Fibroblast of upper back skin (primary cell): ENCODE data around the gene IER5L.
A peak's percentile ranks its signal among the peaks of the same experiment; 100 is the strongest.

ENCODE experiments used
- DNase-seq: peaks from one replicate; pipeline ENCODE4 v3.0.0-alpha.2; 2013

The IER5L gene

DNA sequence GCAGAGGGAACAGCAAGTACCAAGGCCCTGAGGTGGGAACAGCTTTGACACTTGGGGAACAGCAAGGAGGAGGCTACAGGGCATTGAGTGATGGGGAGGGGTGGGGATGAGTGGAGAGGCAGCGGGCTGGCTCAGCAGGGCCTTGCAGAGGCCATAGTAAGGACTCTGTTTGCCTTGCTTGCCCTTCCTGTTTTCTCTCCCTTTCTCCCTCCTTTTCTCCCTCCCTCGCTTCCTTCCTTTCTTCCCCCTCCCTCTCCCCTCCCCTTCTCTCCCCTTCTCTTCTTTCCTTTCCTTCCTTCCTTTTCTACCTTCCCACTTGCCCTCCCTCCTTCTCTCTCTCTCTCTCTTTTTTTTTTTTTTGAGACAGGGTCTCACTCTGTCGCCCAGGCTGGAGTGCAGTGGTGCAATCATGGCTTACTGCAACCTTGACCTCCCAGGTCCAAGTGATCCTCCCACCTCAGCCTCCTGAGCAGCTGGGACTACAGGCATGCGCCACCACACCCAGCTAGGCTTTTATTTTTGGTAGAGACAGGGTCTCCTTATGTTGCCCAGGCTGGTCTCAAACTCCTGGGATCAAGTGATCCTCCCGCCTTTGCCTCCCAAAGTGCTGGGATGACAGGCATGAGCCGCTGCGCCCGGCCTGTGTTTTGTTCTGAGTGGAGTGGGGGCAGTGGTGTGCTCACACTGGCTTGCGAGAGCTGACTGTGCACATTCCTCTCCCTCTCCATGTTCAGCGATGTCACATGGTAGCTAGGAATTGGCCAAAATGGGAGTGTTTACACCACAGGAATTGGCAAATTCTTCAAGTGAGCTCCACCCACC, 17.1 kb downstream of the IER5L start:
- DNase-seq, result peak; percentile 62

DNA sequence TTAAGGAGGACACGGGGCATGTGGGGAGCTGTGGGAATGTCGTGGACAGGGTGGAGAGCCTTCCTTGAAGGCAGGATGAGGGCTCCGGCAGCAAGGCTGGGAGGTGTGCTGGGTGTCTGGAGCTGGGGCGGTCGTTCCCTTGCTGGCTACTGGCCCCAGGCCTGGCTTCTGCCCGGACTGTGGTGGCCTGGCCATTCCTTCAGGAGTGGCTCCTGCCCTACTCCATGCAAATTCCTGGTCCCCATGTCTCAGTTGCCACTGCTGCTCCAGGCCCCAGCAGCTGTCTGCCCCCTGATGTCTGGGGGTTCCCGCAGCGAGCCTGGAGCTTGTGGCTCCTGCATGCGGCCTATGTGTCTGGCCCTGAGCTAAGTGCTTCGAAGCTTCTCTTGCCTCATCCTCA, 21.9 kb downstream of the IER5L start:
- DNase-seq, result no peak

DNA sequence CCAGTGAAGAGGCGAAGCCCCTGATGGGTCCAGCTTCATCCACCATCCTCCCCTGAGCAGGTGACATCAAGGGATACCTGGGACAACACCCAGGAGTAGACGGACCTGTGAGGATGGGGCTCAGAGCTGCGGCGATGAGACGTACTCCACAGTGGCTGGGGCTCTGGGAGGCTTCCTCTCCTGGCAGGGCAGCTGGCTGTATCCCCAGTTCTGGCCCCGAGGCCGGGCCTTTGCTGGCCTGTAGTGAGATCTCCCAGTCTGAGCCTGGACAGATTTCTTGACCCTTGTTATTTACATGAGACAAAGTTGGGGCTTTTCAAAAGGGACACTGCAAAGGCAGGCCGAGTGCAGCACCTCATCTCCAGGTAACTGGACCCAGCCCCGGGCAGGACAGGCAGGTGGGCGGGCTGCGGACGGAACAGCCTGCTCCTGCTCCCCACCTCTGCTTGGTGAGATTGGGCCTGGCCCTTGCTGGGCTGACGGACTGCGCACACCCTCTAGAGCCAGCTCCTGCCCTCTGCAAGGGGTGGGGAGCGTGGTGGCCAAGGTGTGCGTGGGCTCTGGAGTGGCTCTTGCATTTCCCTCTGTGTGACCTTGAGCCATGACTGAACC, 23.1 kb downstream of the IER5L start:
- no peak for DNase-seq

GRCh38 chr9:129151469-129151868, 26.6 kb downstream of the IER5L start:
- no peak for DNase-seq

DNA sequence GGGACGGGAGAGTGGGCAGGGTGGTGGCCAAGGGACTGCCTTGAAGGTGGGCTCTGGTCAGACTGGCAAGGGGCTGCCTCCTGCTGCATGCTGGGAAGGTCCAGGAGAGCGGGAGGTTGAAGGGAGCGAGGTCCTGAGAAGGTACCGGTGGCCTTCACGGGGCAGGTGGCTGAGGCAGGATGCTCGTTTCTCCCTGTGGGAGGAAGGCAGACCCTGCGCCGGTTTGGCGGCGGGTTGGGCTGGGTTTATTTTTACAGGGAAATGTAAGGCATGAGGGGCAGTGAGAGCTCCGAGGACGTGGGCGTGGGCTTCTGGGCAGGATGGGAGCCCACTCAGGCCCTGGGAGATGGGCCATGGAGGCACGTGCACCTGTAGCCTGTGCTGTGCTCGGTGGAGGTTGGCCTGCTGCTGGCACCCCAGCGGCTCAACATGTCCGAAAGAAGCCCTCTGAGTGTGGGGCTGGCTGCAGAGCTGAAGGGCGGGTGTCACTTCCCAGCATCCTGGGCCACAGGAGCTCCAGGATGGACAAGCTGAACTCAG, 27.3 kb downstream of the IER5L start:
- no peak for DNase-seq

- no peak for DNase-seq
These were observed 27.9 kb downstream of the IER5L start for GRCh38 chr9:129150122-129150521.

GRCh38 chr9:129149442-129149841, 28.6 kb downstream of the IER5L start:
- no peak for DNase-seq

GRCh38 chr9:129148463-129149204, 29.4 kb downstream of the IER5L start:
- DNase-seq, result no peak

GRCh38 chr9:129146441-129146941, 31.6 kb downstream of the IER5L start:
- DNase-seq, result peak; percentile 88

GRCh38 chr9:129145841-129146292, 32.2 kb downstream of the IER5L start:
- DNase-seq, result peak; percentile 98

GRCh38 chr9:129145316-129145715, 32.7 kb downstream of the IER5L start:
- DNase-seq, result no peak

- DNase-seq, result peak; percentile 94
These were observed 34.8 kb downstream of the IER5L start for GRCh38 chr9:129143031-129143927.

- DNase-seq, result no peak
These were observed 35.7 kb downstream of the IER5L start for GRCh38 chr9:129142138-129142935.

GRCh38 chr9:129141066-129142041, 36.7 kb downstream of the IER5L start:
- DNase-seq, result peak; percentile 94

GRCh38 chr9:129140397-129141065, 37.5 kb downstream of the IER5L start:
- peak; percentile 72 for DNase-seq

GRCh38 chr9:129139993-129140396, 38.1 kb downstream of the IER5L start:
- DNase-seq, result peak; percentile 100

DNA sequence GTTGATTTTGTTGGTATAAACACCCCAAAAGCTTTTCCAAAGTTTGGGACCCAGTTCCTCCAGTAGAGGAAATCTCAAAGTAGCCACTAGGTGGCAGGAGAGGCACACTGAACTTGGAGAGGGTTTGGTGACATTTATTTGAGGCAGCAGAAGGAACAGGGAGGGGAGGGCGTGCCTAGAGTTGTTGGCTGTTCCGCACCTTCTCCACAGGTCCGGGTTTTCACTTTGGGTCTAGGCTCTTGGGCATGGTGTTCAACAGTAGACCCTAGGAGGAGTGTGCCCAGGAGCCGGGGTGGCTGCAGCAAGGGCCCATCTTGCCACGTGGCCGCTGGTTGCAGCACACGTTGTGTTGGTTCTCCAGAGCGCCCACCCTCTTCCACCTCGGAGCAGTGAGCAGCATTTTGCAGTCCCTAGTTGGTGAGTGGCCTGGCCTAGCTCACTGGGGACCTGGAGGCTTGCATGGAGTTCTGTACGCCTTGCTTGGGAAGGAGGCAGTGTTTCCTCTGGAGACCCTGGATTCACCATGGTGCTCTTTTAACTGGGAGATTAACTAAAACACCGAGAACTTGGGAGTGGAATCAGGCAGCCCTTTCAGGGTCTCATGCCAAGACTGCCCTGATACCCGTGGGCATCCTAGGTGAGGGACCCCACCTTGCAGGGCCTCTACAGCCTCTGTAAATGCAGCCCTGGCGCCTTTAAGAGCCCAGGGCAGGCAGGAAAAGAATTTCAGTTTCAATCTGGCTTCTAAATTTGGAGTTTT, 38.6 kb downstream of the IER5L start:
- peak; percentile 90 for DNase-seq

DNA sequence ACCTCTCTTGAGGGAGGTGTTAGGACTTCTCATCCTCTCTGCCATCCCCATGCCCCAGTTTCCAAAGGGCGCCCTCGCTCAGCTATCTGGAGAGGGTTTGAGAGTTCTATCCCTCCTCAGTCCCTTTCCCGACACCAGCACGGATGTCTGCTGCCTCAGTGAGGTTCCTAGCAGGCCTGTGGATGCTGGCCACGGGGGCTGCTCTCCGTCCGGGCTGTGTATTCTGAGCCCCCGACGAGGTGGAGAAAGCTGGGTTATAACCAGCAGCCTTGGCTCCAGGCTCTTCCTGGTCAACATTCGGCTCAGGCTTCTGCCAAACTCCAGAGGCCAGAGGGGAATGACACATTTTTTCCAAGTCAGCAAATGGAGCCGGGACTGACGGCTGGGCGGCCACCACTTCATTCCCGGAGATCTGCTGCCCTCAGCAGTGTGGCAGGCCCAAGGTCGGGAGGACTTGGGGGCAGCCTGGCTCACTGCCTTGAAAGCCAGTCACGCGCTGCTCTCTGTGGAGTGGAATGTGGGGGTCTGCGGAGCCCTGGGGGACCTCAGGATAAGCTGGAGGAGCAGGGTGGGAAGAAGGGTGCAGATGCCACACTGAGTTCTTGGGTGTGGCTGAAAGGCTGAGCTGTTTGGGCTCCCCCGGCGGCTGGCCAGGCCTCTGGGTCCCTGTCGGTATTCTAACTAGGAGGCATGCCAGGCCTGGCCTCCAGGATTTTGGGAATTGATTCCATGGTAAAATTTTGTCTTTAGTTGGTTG, 39.4 kb downstream of the IER5L start:
- peak; percentile 56 for DNase-seq
